HG02885 (cell line): ENCODE data around the gene NRBF2.
"Not testable (repeated sequence)": the region's sequence is repeated elsewhere in the genome, so short reads cannot be mapped to it uniquely, and the experiment has no call there.

Experiments used
- ATAC-seq: cut with Tn5 transposase; IDR thresholded peaks from one replicate; pipeline ENCODE4 v1.9.1; 2021; ENCODE audit warnings: mild to moderate bottlenecking; ENCODE audit not compliant: unreplicated experiment, poor library complexity

Gene NRBF2

DNA sequence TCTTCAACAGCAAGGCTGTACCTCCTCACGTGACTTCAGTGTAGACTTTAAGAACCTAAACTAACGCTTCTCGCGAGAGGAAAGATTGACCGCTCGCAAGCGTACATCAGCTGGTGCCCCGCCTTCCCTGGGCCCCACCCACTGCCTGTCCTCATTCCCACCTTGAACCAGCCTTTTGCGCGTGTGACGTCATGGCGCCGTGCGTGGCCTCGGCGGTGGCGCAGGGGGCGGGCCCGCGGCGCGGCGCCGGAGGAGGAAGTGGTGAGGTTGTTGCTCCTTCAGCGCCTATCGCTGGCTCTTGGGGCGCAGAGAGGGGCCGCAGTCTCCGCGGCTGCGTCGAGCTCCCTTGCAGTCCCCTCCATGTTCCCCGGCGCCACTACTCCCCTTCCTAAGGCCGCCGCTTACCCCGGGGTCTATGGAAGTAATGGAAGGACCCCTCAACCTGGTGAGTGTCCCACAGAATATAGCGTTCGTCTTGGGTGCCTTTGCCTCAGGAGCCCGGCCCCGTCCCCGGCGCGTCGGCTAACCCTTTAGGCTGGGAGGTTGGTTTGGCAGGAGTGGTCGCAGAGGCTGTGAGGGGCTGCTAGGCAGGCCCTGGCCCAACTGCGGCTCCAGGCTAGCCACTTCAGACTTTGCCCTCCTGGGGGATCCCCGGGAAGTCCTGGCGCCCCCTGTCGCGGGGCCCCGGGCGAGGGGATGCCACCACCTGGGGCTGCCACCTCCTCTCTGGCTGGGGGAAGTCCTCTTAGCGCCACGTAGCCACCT, at the start of gene NRBF2:
Gene NRBF2, plus strand, starts transcription at position 273 of the 765 bp plus-strand sequence. Its CDS starts 143 bp downstream, at position 416.
- peak; percentile 95 for ATAC-seq

DNA sequence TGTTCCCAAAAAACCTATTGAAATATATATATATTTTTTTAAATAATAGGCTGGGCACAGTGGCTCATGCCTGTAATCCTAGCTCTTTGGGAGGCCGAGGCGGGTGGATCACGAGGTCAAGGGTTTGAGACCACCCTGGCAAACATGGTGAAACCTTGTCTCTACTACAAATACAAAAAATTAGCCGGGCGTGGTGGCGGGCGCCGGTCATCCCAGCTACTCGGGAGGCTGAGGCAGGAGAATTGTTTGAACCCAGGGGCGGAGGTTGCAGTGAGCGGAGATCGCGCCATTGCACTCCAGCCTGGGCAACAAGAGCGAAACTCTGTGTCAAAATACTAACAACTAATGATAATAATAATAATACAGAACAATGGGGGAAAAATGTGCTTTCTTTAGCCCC, 49.7 kb upstream of the NRBF2 start:
- not testable (repeated sequence) for ATAC-seq

- peak; percentile 89 for ATAC-seq
These were observed 49.0 kb upstream of the NRBF2 start for GRCh38 chr10:63083904-63084689.

- ATAC-seq: no peak
These were observed 48.3 kb upstream of the NRBF2 start for GRCh38 chr10:63084690-63085382.

DNA sequence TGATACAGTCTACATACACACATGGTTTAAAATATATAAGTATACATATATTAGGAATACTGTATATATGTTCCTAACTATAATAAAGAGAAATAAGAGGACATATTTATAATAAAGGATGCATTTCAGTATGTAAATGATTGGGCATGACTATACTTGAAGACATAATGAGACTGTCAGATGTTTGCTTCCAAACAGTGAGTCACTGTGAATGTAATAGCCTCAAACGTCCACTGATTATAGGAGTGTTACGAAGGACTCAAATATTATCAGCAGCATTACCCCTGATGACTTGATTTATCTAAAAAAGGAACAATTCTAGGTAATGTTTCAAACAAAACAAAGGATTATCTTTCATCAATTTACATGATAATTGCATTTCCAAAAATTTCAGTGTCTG, 39.9 kb upstream of the NRBF2 start:
- ATAC-seq: no peak

DNA sequence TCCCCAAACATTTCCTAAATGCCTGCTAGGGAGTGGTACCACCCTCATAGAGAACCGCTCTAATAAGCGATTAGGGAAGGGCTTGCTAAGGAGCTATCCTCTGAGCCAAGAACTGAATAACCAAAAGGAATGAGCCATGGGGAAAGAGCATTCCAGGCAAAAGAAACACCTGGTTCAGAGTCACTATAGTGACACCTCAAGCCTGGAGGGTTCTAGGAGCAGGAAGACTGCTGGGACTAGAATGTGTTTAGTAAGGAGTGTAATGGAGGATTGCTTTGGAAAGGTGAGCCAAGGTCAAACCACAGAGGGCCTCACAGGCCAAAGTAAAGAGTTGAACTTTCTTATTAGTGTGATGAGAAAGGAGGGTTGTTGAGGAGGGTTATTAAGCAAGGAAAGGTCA, 38.7 kb upstream of the NRBF2 start:
- ATAC-seq: no peak

DNA sequence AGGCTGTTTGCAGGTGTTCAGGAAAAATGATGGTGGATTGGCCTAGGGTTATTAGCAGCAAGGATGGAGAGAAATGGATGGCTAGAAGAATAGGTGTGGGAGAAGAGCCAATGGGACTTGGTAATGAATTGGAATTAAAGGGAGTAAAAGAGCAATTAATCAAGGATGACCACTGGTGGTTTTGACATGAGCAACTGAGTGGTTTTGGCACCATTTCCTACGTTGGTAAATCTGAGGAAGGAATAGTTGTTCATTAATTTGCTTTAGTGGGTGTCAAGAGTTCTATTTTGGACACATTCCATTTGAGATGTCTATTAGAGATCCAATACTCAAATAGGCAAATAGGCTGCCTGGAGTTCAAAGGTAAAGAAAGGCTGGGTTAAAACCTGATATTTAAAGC, 38.2 kb upstream of the NRBF2 start:
- ATAC-seq: no peak

DNA sequence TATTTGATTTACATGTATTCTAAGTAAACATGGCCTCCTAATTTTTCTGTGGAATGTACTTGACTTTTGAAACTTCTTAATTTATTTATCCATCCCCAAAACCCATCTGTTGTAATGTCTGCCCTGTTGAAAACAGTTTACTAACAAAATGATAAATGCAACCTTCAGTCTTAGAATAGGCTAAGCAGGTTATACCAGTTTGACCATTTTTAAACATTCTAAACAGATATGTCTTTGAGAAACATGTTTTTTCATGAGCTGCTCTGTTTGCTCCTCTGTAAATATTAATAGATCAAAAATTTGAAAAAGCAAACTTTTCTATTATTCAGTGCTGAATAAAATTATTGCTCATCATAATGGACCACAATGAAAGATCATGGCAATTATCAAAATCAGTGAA, 33.4 kb upstream of the NRBF2 start:
- ATAC-seq: no peak

GRCh38 chr10:63101091-63101490, 32.0 kb upstream of the NRBF2 start:
- ATAC-seq: not testable (repeated sequence)

GRCh38 chr10:63102279-63102883, 30.7 kb upstream of the NRBF2 start:
- not testable (repeated sequence) for ATAC-seq

- not testable (repeated sequence) for ATAC-seq
These were observed 29.9 kb upstream of the NRBF2 start for GRCh38 chr10:63103178-63103577.

GRCh38 chr10:63103971-63104409, 29.1 kb upstream of the NRBF2 start:
- ATAC-seq: no peak

- no peak for ATAC-seq
These were observed 27.7 kb upstream of the NRBF2 start for GRCh38 chr10:63105225-63106110.

DNA sequence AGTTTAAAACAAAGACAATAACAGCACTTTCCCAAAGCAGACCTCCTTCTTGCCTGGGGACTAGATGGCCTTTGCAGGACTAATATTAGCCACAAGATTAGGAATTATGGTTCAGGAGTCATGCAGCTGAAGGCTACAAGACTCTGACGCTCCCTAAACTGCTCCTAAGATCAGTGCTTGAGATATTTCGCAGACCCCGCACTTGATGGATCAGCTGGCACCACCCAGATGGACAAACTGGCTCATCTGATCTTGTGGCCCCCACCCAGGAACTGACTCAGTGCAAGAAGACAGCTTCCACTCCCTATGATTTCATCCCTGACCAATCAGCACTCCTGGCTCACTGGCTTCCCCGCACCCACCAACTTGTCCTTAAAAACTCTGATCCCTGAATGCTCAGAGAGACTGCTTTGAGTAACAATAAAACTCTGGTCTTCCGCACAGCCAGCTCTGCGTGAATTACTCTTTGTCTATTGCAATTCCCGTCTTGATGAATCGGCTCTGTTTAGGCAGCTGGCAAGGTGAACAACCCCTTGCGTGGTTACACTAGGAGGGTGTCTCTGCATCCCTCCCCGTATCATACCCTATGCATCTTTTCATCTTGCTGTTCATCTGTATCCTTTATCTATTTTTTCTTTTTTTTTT, 26.9 kb upstream of the NRBF2 start:
- ATAC-seq: no peak

- ATAC-seq: no peak
These were observed 25.1 kb upstream of the NRBF2 start for GRCh38 chr10:63107943-63108437.

DNA sequence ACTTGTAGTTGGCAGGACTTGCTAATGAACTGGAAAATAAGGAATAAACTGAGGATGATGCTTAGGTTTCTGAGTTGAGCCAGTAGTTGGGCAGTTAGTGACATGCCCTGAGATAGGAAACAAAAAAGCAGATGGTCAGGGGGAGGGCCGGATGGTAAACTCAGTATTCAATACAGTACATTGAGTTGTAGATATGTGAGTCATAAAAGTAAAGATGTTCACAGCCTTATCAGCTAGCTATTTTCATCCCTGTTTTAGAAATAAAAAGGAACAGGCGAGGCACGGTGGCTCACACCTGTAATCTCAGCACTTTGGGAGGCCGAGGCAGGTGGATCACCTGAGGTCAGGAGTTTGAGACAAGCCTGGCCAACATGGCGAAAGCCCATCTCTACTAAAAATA, 22.2 kb upstream of the NRBF2 start:
- no peak for ATAC-seq

DNA sequence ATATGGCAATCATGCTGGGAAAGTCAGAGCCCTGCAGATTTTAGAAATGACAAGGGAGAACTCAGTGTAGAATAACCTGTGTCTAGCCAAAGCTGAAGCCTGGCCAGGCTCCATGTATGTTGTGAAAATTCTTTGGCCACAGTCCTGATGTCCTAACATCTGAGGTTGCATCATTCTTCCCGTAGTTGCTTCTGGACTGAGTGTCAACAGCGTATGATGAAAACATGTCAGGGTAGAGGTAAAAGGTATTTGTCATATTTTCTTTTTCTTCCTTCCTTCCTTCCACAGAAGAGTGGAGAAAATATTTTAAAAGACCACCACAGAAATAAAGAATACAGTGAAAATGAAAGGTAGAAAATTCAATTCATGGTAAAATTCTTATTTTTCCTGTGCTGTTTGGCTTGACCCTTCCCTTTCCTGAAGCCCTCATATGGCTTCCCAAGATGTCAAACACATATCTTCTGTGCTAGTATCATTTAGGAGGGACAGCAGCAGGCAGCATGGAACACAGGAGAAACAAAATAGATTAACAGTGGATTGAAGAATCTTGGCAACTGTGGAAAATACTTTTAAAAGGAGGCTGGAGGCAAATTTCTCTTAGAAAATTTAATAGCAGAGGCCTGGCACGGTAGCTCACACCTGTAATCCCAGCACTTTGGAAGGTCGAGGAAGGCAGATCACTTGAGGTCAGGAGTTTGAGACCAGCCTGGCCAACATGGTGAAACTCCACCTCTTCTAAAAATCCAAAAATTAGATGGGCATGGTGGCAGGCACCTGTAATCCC, 18.9 kb upstream of the NRBF2 start:
- no peak for ATAC-seq

GRCh38 chr10:63115732-63116383, 17.3 kb upstream of the NRBF2 start:
- no peak for ATAC-seq
